ENCODE results near the gene OAT.

The OAT gene

GRCh38 chr10:124403548-124403947, 15.2 kb downstream of the OAT start:
- DNase-seq (ENCODE audit: low read depth in 3 of 3): no peak

GRCh38 chr10:124402273-124402672, 16.4 kb downstream of the OAT start:
- no peak for DNase-seq (ENCODE audit: low read depth in 3 of 3)

- DNase-seq (ENCODE audit: low read depth in 3 of 3): no peak
These were observed 17.1 kb downstream of the OAT start for GRCh38 chr10:124401633-124402032.

GRCh38 chr10:124394583-124394982, 24.1 kb downstream of the OAT start:
- DNase-seq (ENCODE audit: low read depth in 3 of 3): no peak

- no peak for DNase-seq (ENCODE audit: low read depth in 3 of 3)
These were observed 25.9 kb downstream of the OAT start for GRCh38 chr10:124392626-124393342.

- no peak for DNase-seq (ENCODE audit: low read depth in 3 of 3)
These were observed 28.1 kb downstream of the OAT start for GRCh38 chr10:124390471-124391187.

GRCh38 chr10:124389613-124390361, 28.9 kb downstream of the OAT start:
- DNase-seq (ENCODE audit: low read depth in 3 of 3): no peak

GRCh38 chr10:124388823-124389612, 29.7 kb downstream of the OAT start:
- DNase-seq (ENCODE audit: low read depth in 3 of 3): peak; percentile 83 to 89 (median 88)

GRCh38 chr10:124388476-124388822, 30.3 kb downstream of the OAT start:
- no peak for DNase-seq (ENCODE audit: low read depth in 3 of 3)

- no peak for DNase-seq (ENCODE audit: low read depth in 3 of 3)
These were observed 31.4 kb downstream of the OAT start for GRCh38 chr10:124387078-124387874.

- DNase-seq (ENCODE audit: low read depth in 3 of 3): no peak
These were observed 32.3 kb downstream of the OAT start for GRCh38 chr10:124386186-124387077.

- no peak for DNase-seq (ENCODE audit: low read depth in 3 of 3)
These were observed 33.0 kb downstream of the OAT start for GRCh38 chr10:124385627-124386185.

- DNase-seq (ENCODE audit: low read depth in 3 of 3): no peak
These were observed 34.0 kb downstream of the OAT start for GRCh38 chr10:124384591-124385190.

GRCh38 chr10:124384172-124384571, 34.6 kb downstream of the OAT start:
- DNase-seq (ENCODE audit: low read depth in 3 of 3): no peak

- no peak for DNase-seq (ENCODE audit: low read depth in 3 of 3)
These were observed 35.2 kb downstream of the OAT start for GRCh38 chr10:124383496-124383895.

GRCh38 chr10:124381011-124381611, 37.6 kb downstream of the OAT start:
- no peak for DNase-seq (ENCODE audit: low read depth in 3 of 3)

GRCh38 chr10:124380256-124380995, 38.3 kb downstream of the OAT start:
- DNase-seq (ENCODE audit: low read depth in 3 of 3): no peak

GRCh38 chr10:124379609-124380193, 39.0 kb downstream of the OAT start:
- DNase-seq (ENCODE audit: low read depth in 3 of 3): no peak
